GM12892 (cell line): ENCODE measurements around the gene MTX3.
A peak's percentile ranks its signal among the peaks of the same experiment; 100 is the strongest.

Experiments used
- POLR2A ChIP-seq: IDR thresholded peaks from 2 replicates; pipeline ENCODE4 v1.6.1; 2011; ENCODE audit warnings: low read depth, low read length, control low read depth
- POLR2AphosphoS5 ChIP-seq: IDR thresholded peaks from 2 replicates; pipeline ENCODE4 v1.6.1; 2011; ENCODE audit warnings: low read depth, low read length, control low read depth
- TAF1 ChIP-seq: IDR thresholded peaks from 2 replicates; pipeline ENCODE4 v1.6.1; 2011; ENCODE audit warnings: low read depth, mild to moderate bottlenecking, control low read depth, low read length, borderline replicate concordance

- TF ChIP-seq POLR2AphosphoS5 (peak; percentile 58; the same call in 1 of the 2 replicates), POLR2A (peak; percentile 49; the same call in 1 of the 2 replicates), TAF1 (peak; percentile 44; the same call in 1 of the 2 replicates)
Observed at GRCh38 chr5:79990598-79991507, at the start of gene MTX3.
